ENCODE results near the gene CKAP2L.

DNA sequence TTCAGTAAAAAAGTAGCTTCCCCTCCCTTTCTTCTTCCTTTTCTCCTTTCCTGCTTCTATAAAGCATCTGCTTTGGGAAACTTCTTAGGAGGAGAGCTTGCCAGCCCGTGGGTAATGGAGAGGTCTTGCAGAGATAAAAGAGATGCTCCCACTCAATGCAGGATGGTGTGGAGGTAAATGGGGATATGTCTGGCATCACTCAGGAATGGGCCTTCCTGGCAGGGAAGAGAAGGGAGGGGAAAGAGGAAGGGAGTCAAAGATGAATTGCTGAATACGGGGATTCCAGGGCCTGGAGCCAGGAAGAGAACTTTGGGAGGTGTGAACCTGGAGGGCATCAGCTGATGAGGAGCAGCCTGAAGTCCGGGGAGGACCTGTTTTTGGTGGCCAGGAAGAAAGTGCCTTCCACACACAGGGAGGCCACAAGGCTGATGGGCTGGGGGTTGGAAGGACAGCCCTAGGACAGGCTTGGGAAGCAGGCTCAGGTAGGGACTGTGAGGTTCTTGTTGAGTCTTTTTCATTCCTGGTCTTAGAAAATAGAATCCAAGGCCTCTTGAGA, 46.9 kb upstream of the CKAP2L start:
- TF ChIP-seq EZH2phosphoT487 (IDR thresholded peaks at IDR 0.05; ENCODE audit: low read depth): no peak
- TF ChIP-seq CTCF (IDR thresholded peaks at IDR 0.05; ENCODE audit: low read depth, low read length): no peak

Measured in OCI-LY3 (cell line).